HCT116 (cell line): ENCODE results near the gene EPHX1. TPM values are rescaled to one million over a fixed set of nuclear protein-coding genes. Genes with fewer than 3 reads are reported as not detected.

Experiments
- ATAC-seq: fragments of 200-7000 bp; cut with Tn5 transposase; 2 replicates; pipeline ENCODE4 v1.9.1; 2020; ENCODE audit warnings: mild to moderate bottlenecking, moderate library complexity
- BruUV-seq: library from RNA; stranded (reverse); fragments of 400-500 nt; replicated peaks from 2 replicates; lab custom pipeline; 2021; lab: Mats Ljungman, UMichigan
- CTCF ChIA-PET: fragments of 300-600 bp; sonication (Branson Sonifier 250); formaldehyde crosslinking; loops from one replicate; lab custom pipeline; 2021; ENCODE audit warnings: antibody characterized with exemption; lab: Charles Lee
- POLR2A ChIA-PET: fragments of 300-600, 350-600 bp; sonication (Branson Sonifier 250); formaldehyde crosslinking; loops from one replicate; lab custom pipeline; 2021; ENCODE audit warnings: antibody characterized with exemption; lab: Charles Lee
- RAD21 ChIA-PET, 2 experiments: fragments of 300-600 bp; sonication (Branson Sonifier 250); formaldehyde crosslinking; loops; one replicate each; lab custom pipeline; 2023; ENCODE audit warnings: low total read pairs in 2 of 2; ENCODE audit not compliant: uncharacterized antibody in 2 of 2, unreplicated experiment in 2 of 2, low non-redundant PET in 1 of 2; lab: Charles Lee
- DNase-seq: peaks from one replicate; pipeline ENCODE4 v3.0.0-alpha.2; 2010; ENCODE audit warnings: low read depth, low spot score
- H2AFZ ChIP-seq: fragments of 200-600 bp; shearing (Covaris generic), sonication (generic); 2 replicates; pipeline ENCODE4 v1.6.1; 2017; ENCODE audit warnings: low read depth, mixed run types, mixed read lengths, antibody characterized with exemption, low read length; ENCODE audit not compliant: poor library complexity, severe bottlenecking
- H3K27ac ChIP-seq: 2 replicates; pipeline ENCODE4 v1.5.1; 2012; ENCODE audit warnings: low read depth, low read length
- H3K27me3 ChIP-seq: fragments of 200-600 bp; sonication (generic); 2 replicates; pipeline ENCODE4 v1.6.1; 2016; ENCODE audit warnings: mixed run types, low read length, mixed read lengths; ENCODE audit not compliant: insufficient read depth
- H3K36me3 ChIP-seq, 2 experiments: fragments of 200-500 bp in 1 of 2; fragments of 200-600 bp in 1 of 2; sonication (Bioruptor generic) in 1 of 2; sonication (generic) in 1 of 2; 2 replicates each; pipeline versions ENCODE4 v1.5.1 to v1.6.1; 2014 to 2016; ENCODE audit warnings: low read length in 2 of 2, inconsistent platforms in 1 of 2, mixed read lengths in 1 of 2, mixed run types in 1 of 2; ENCODE audit not compliant: insufficient read depth in 2 of 2, control insufficient read depth in 1 of 2
- H3K4me1 ChIP-seq, 2 experiments: fragments of 200-600 bp in 1 of 2; sonication (generic) in 1 of 2; 2 replicates each; pipeline versions ENCODE4 v1.5.1 to v1.6.1; 2012 to 2017; ENCODE audit warnings: low read length in 2 of 2, inconsistent platforms in 1 of 2, mild to moderate bottlenecking in 1 of 2, mixed read lengths in 1 of 2, mixed run types in 1 of 2, moderate library complexity in 1 of 2; ENCODE audit not compliant: insufficient read depth in 2 of 2, control insufficient read depth in 1 of 2
- H3K4me2 ChIP-seq: fragments of 200-600 bp; sonication (generic); 2 replicates; pipeline ENCODE4 v1.6.1; 2017; ENCODE audit warnings: mixed run types, low read length, mixed read lengths
- H3K4me3 ChIP-seq, 2 experiments: fragments of 200-600 bp in 1 of 2; sonication (generic) in 1 of 2; replicated peaks in 1 of 2; 2 replicates each; pipeline ENCODE4 v1.5.1; 2011 to 2016; ENCODE audit warnings: low read length in 2 of 2, control low read depth in 1 of 2, low read depth in 1 of 2, mild to moderate bottlenecking in 1 of 2, mixed read lengths in 1 of 2, mixed run types in 1 of 2
- H3K79me2 ChIP-seq: fragments of 200-600 bp; sonication (generic); 2 replicates; pipeline ENCODE4 v1.6.1; 2017; ENCODE audit warnings: mild to moderate bottlenecking, mixed run types, low read length, moderate library complexity, mixed read lengths; ENCODE audit not compliant: insufficient read depth
- H3K9ac ChIP-seq: fragments of 200-600 bp; sonication (generic); 2 replicates; pipeline ENCODE4 v1.6.1; 2016; ENCODE audit warnings: low read length, mixed read lengths
- H3K9me2 ChIP-seq: fragments of 200-600 bp; sonication (generic), shearing (Covaris generic); 2 replicates; pipeline ENCODE4 v1.6.1; 2017; ENCODE audit warnings: mixed run types, mild to moderate bottlenecking, moderate library complexity; ENCODE audit not compliant: insufficient read depth
- H3K9me3 ChIP-seq, 2 experiments: fragments of 200-500 bp in 1 of 2; fragments of 200-600 bp in 1 of 2; sonication (Bioruptor generic) in 1 of 2; sonication (generic) in 1 of 2; 2 replicates each; pipeline ENCODE4 v1.6.1; 2014 to 2017; ENCODE audit warnings: low read length in 2 of 2, mixed read lengths in 2 of 2, inconsistent platforms in 1 of 2, low read depth in 1 of 2, mild to moderate bottlenecking in 1 of 2, mixed run types in 1 of 2, moderate library complexity in 1 of 2; ENCODE audit not compliant: control insufficient read depth in 1 of 2, insufficient read depth in 1 of 2
- H4K20me1 ChIP-seq: fragments of 200-600 bp; sonication (generic), shearing (Covaris generic); 2 replicates; pipeline ENCODE4 v1.6.1; 2017; ENCODE audit warnings: mixed run types, mild to moderate bottlenecking, moderate library complexity; ENCODE audit not compliant: insufficient read depth
- CBX3 ChIP-seq: IDR thresholded peaks from 2 replicates; pipeline ENCODE4 v1.6.1; 2012; ENCODE audit warnings: low read depth
- EGR1 ChIP-seq: IDR thresholded peaks from 2 replicates; pipeline ENCODE4 v1.6.1; 2012; ENCODE audit warnings: low read depth
- ELF1 ChIP-seq: IDR thresholded peaks from 2 replicates; pipeline ENCODE4 v1.6.1; 2012; ENCODE audit warnings: low read depth, borderline replicate concordance
- JUND ChIP-seq: IDR thresholded peaks from 2 replicates; pipeline ENCODE4 v1.6.1; 2012
- MAX ChIP-seq: IDR thresholded peaks from 2 replicates; pipeline ENCODE4 v1.6.1; 2012
- RAD21 ChIP-seq: IDR thresholded peaks from 2 replicates; pipeline ENCODE4 v1.6.1; 2012; ENCODE audit warnings: low read depth, mild to moderate bottlenecking
- REST ChIP-seq: IDR thresholded peaks from 2 replicates; pipeline ENCODE4 v1.6.1; 2012; ENCODE audit warnings: low read depth
- SIN3A ChIP-seq: IDR thresholded peaks from 2 replicates; pipeline ENCODE4 v1.6.1; 2012; ENCODE audit warnings: low read depth
- intact Hi-C: fragments of 100-400 bp; cut with micrococcal nuclease; formaldehyde crosslinking; loops from 2 replicates; pipeline ENCODE4 v1.10.0; 2022
- total RNA-seq: library from RNA; stranded (reverse); gene quantifications from one replicate; pipeline ENCODE4 v1.2.1, GENCODE V29; 2021; ENCODE audit not compliant: unreplicated experiment
- TF ChIP-seq, protein P1 (sequence below): IDR thresholded peaks from 2 replicates; pipeline ENCODE4 v1.6.1; 2011; ENCODE audit warnings: mild to moderate bottlenecking, low read length, moderate library complexity; ENCODE audit not compliant: insufficient replicate concordance; ENCODE audit errors: extremely low read depth

The EPHX1 gene
- total RNA-seq, 1 experiment from 2014 or later, result 44.6 TPM

- TF ChIP-seq ELF1 (no peak), RAD21 (no peak), CBX3 (no peak), MAX (no peak), EGR1 (no peak), JUND (no peak)
- TF ChIP-seq, protein P1, sequence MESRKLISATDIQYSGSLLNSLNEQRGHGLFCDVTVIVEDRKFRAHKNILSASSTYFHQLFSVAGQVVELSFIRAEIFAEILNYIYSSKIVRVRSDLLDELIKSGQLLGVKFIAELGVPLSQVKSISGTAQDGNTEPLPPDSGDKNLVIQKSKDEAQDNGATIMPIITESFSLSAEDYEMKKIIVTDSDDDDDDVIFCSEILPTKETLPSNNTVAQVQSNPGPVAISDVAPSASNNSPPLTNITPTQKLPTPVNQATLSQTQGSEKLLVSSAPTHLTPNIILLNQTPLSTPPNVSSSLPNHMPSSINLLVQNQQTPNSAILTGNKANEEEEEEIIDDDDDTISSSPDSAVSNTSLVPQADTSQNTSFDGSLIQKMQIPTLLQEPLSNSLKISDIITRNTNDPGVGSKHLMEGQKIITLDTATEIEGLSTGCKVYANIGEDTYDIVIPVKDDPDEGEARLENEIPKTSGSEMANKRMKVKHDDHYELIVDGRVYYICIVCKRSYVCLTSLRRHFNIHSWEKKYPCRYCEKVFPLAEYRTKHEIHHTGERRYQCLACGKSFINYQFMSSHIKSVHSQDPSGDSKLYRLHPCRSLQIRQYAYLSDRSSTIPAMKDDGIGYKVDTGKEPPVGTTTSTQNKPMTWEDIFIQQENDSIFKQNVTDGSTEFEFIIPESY, result no peak
- TF ChIP-seq, all 23 proteins: peak for 0
Observed at GRCh38 chr1:225863167-225863566, 53.2 kb downstream of the EPHX1 start (continued).

- Histone ChIP-seq H2AFZ (no peak overlapping the region), H3K9me3 (no peaks in the 10 kb centered on the region), H3K4me1 (peaks cover 11 to 15% of the 10 kb centered on the region in 2 experiments), H3K9ac (no peak overlapping the region), H3K27me3 (no peaks in the 10 kb centered on the region), H3K9me2 (no peaks in the 10 kb centered on the region), H3K36me3 (peaks cover 0 to 14% of the 10 kb centered on the region in 2 experiments; a peak in 3 of 4 replicates), H3K4me2 (no peak overlapping the region), H4K20me1 (no peaks in the 10 kb centered on the region; the same call in 1 of the 2 replicates), H3K27ac (no peak overlapping the region), H3K79me2 (no peaks in the 10 kb centered on the region), H3K4me3 (no peak overlapping the region)
- peak; percentile 49; the same call in 1 of the 2 replicates for ATAC-seq
- TF ChIP-seq SIN3A (no peak), REST (no peak), RAD21 (no peak)
- TF ChIP-seq, protein P1, result no peak
- RAD21 ChIA-PET, result no interaction called here
- POLR2A ChIA-PET, result no interaction called here
- CTCF ChIA-PET, result no interaction called here
- intact Hi-C loops, result no loop called here
- BruUV-seq, result no TSS peak
- DNase-seq, result no peak
Observed at GRCh38 chr1:225865514-225865913, 55.6 kb downstream of the EPHX1 start.
